ENCODE data around the gene CLTB. TPM values are rescaled to one million over a fixed set of nuclear protein-coding genes. Genes with fewer than 3 reads are reported as not detected.
"Not testable (repeated sequence)": the region's sequence is repeated elsewhere in the genome, so short reads cannot be mapped to it uniquely, and the experiment has no call there.

CLTB gene
- total RNA-seq, 4 donors from 2014 or later: 95.2 to 139 (median 112) TPM

- H3K4me3 ChIP-seq (replicated peaks in 1 of 3): no peak overlapping the region
- TF ChIP-seq POLR2A (IDR thresholded peaks at IDR 0.05): no peak
- no peak for TF ChIP-seq CTCF (IDR thresholded peaks at IDR 0.05)
- peaks cover 13 to 23% of the 10 kb centered on the region in 2 donors for H3K4me1 ChIP-seq
- peaks cover 5 to 16% of the 10 kb centered on the region in 2 donors for H3K36me3 ChIP-seq
- intact Hi-C loops (cut with DNase I): loop anchor here (5.0 kb wide), 1 partner anchor 37 kb away; the partner anchor contains the start of gene FAF2
- H3K9me3 ChIP-seq: no peaks in the 10 kb centered on the region
- 85 to 96% methylated on average over 5 of the region's 5 CpGs for WGBS, 2 donors
- H3K27ac ChIP-seq: no peak overlapping the region
- no peak for DNase-seq
- no peaks in the 10 kb centered on the region for H3K27me3 ChIP-seq
Observed at GRCh38 chr5:176410486-176411180, 5.7 kb downstream of the CLTB start.

GRCh38 chr5:176409765-176410164 is 6.6 kb downstream of the CLTB start:
- Histone ChIP-seq H3K4me3 (replicated peaks in 1 of 3) (no peak overlapping the region), H3K36me3 (peaks cover 5 to 16% of the 10 kb centered on the region in 2 donors), H3K27ac (no peak overlapping the region), H3K27me3 (no peaks in the 10 kb centered on the region), H3K4me1 (peaks cover 5 to 14% of the 10 kb centered on the region in 2 donors), H3K9me3 (no peaks in the 10 kb centered on the region)
- DNase-seq: no peak
- no peak for TF ChIP-seq POLR2A (IDR thresholded peaks at IDR 0.05)
- no peak for TF ChIP-seq CTCF (IDR thresholded peaks at IDR 0.05)
- intact Hi-C loops (cut with DNase I): loop anchor here (5.0 kb wide), 1 partner anchor 38 kb away; the partner anchor contains the start of gene FAF2
- 90 to 95% methylated on average over 4 of the region's 4 CpGs for WGBS, 2 donors

GRCh38 chr5:176408590-176408989 is 7.7 kb downstream of the CLTB start:
- Histone ChIP-seq H3K4me3 (replicated peaks in 1 of 3) (no peak overlapping the region), H3K27me3 (no peaks in the 10 kb centered on the region), H3K36me3 (peaks cover 5 to 16% of the 10 kb centered on the region in 2 donors), H3K9me3 (no peaks in the 10 kb centered on the region), H3K27ac (no peak overlapping the region), H3K4me1 (peaks cover 0 to 3% of the 10 kb centered on the region in 2 donors)
- intact Hi-C loops (cut with DNase I): no loop called here
- 94 to 96% methylated on average over 5 of the region's 5 CpGs for WGBS, 2 donors
- TF ChIP-seq POLR2A (IDR thresholded peaks at IDR 0.05) (no peak), CTCF (IDR thresholded peaks at IDR 0.05) (no peak)
- DNase-seq: no peak

GRCh38 chr5:176408252-176408573 is 8.1 kb downstream of the CLTB start:
- 97 to 98% methylated on average over 10 of the region's 10 CpGs for WGBS, 2 donors
- peaks cover 5 to 16% of the 10 kb centered on the region in 2 donors for H3K36me3 ChIP-seq
- H3K4me3 ChIP-seq (replicated peaks in 1 of 3); H3K9me3 ChIP-seq; H3K27me3 ChIP-seq; DNase-seq; H3K27ac ChIP-seq; H3K4me1 ChIP-seq; intact Hi-C loops (cut with DNase I): not testable (repeated sequence)

- DNase-seq: no peak
- Histone ChIP-seq H3K4me3 (replicated peaks in 1 of 3) (no peak overlapping the region), H3K27ac (no peak overlapping the region), H3K36me3 (peaks cover 5 to 16% of the 10 kb centered on the region in 2 donors), H3K4me1 (no peaks in the 10 kb centered on the region), H3K9me3 (no peaks in the 10 kb centered on the region), H3K27me3 (no peaks in the 10 kb centered on the region)
- TF ChIP-seq CTCF (IDR thresholded peaks at IDR 0.05) (no peak), POLR2A (IDR thresholded peaks at IDR 0.05) (no peak)
- 86 to 94% methylated on average over 6 of the region's 6 CpGs for WGBS, 2 donors
- intact Hi-C loops (cut with DNase I): no loop called here
Observed at GRCh38 chr5:176407456-176408251, 8.7 kb downstream of the CLTB start.

Data from thyroid gland (tissue), 4 donors.